Measurements from ENCODE around the gene GRIN2A. TPM values are rescaled to one million over a fixed set of nuclear protein-coding genes. Genes with fewer than 3 reads are reported as not detected.

Gene GRIN2A
- total RNA-seq, 1 donor from 2014 or later = under 0.01 TPM

DNA sequence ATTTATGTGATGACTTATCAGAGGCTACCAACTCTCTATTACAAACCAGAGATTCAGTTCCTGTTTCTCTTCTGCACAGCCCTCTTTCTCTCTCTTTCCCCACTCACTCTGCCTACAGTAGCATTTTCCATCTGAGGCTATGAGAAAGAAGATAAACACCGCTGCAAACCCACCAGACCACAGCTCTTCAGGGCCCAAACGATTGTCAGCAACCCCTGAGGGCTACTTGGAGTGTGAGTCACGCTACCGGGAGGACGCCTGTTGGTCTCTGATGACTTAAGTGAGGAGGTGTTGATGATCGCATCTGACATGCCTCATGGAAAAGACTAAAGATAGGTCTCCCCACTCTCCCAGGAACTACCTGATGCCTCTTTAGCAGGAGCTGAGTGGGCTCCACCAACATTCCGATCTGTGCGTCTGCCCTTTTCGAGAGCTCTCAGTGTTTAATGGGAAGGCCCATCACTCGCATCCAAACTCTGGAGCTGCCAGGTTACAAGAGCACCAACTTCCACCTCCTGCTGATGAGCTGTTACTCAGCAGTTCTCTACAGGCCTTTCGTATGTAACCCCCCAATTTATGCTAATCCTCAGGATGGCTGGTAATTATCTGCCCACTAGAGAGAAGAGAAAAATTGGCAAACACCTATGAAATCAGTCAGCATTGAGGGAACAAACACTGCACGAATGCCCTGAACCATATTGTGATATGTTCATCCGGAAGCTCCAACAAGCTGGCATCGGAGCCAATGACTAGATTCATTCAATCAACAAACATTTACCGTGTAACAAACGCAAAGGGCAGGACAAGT, 9.2 kb downstream of the GRIN2A start:
- no peaks in the 10 kb centered on the region for H3K36me3 ChIP-seq (ENCODE audit: control insufficient read depth, insufficient read depth, low read length)
- DNase-seq (ENCODE audit: low read depth) = no peak
- H3K4me3 ChIP-seq (ENCODE audit: low read depth, low read length) = no peak overlapping the region
- no peak for TF ChIP-seq CTCF (IDR thresholded peaks at IDR 0.05; ENCODE audit: insufficient read depth, low read length, poor library complexity, severe bottlenecking)
- no peaks in the 10 kb centered on the region for H3K27me3 ChIP-seq (ENCODE audit: control insufficient read depth, insufficient read depth, low read length)

GRCh38 chr16:10171221-10171620, 11.0 kb downstream of the GRIN2A start:
- no peaks in the 10 kb centered on the region for H3K27me3 ChIP-seq (ENCODE audit: control insufficient read depth, insufficient read depth, low read length)
- H3K4me3 ChIP-seq (ENCODE audit: low read depth, low read length) = no peak overlapping the region
- no peaks in the 10 kb centered on the region for H3K36me3 ChIP-seq (ENCODE audit: control insufficient read depth, insufficient read depth, low read length)
- no peak for TF ChIP-seq CTCF (IDR thresholded peaks at IDR 0.05; ENCODE audit: insufficient read depth, low read length, poor library complexity, severe bottlenecking)
- no peak for DNase-seq (ENCODE audit: low read depth)

- Histone ChIP-seq H3K27me3 (ENCODE audit: control insufficient read depth, insufficient read depth, low read length) (no peaks in the 10 kb centered on the region), H3K36me3 (ENCODE audit: control insufficient read depth, insufficient read depth, low read length) (no peaks in the 10 kb centered on the region), H3K4me3 (ENCODE audit: low read depth, low read length) (no peak overlapping the region)
- TF ChIP-seq CTCF (IDR thresholded peaks at IDR 0.05; ENCODE audit: insufficient read depth, low read length, poor library complexity, severe bottlenecking) = no peak
- DNase-seq (ENCODE audit: low read depth) = no peak
Observed at GRCh38 chr16:10169904-10170410, 12.3 kb downstream of the GRIN2A start.

DNA sequence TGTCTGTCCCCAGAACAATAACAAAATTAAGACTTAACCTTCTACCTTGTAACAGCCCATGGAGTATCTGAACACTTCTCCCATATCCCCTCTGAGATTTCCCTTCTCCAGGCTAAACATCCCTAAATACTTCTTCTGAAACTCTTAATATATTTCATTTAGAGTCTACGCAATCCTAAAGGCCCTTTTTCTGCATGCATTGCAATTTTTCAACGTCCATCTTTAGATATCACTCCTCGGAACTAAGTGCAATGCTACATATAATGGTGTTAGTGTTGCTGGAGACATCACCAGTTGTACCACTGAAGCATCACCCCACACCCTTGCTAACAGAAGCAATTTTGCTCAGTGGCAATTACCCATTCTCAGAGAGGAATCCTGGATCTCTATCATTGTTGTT, 13.2 kb downstream of the GRIN2A start:
- no peaks in the 10 kb centered on the region for H3K36me3 ChIP-seq (ENCODE audit: control insufficient read depth, insufficient read depth, low read length)
- no peak for DNase-seq (ENCODE audit: low read depth)
- no peak overlapping the region for H3K4me3 ChIP-seq (ENCODE audit: low read depth, low read length)
- H3K27me3 ChIP-seq (ENCODE audit: control insufficient read depth, insufficient read depth, low read length) = no peaks in the 10 kb centered on the region
- TF ChIP-seq CTCF (IDR thresholded peaks at IDR 0.05; ENCODE audit: insufficient read depth, low read length, poor library complexity, severe bottlenecking) = no peak

DNA sequence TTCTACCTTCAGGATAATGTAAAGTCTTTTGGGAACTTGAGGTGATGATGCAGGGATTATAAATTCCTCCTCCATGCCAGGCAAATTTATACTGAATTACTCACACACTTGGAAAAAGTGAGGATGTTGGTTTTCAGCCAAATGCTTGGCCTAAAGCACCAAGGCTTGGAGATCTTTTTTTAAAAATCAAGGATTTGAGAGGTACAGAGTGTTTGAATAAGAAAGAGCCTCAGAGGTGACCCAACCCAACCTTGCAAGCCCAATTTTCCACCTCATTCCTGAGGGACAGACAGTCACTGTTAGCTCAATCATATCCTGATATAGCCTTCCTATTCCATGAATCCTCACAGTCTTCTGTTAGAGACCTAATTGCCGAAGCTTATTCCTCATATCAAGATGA, 14.0 kb downstream of the GRIN2A start:
- DNase-seq (ENCODE audit: low read depth) = no peak
- H3K4me3 ChIP-seq (ENCODE audit: low read depth, low read length) = no peak overlapping the region
- TF ChIP-seq CTCF (IDR thresholded peaks at IDR 0.05; ENCODE audit: insufficient read depth, low read length, poor library complexity, severe bottlenecking) = no peak
- H3K27me3 ChIP-seq (ENCODE audit: control insufficient read depth, insufficient read depth, low read length) = no peaks in the 10 kb centered on the region
- no peaks in the 10 kb centered on the region for H3K36me3 ChIP-seq (ENCODE audit: control insufficient read depth, insufficient read depth, low read length)

- no peak for TF ChIP-seq CTCF (IDR thresholded peaks at IDR 0.05; ENCODE audit: insufficient read depth, low read length, poor library complexity, severe bottlenecking)
Observed at GRCh38 chr16:10165643-10166042, 16.6 kb downstream of the GRIN2A start.

More at GRCh38 chr16:10165643-10166042, 16.6 kb downstream of the GRIN2A start:
- no peaks in the 10 kb centered on the region for H3K27me3 ChIP-seq (ENCODE audit: control insufficient read depth, insufficient read depth, low read length)
- no peak overlapping the region for H3K4me3 ChIP-seq (ENCODE audit: low read depth, low read length)
- DNase-seq (ENCODE audit: low read depth) = no peak
- no peaks in the 10 kb centered on the region for H3K36me3 ChIP-seq (ENCODE audit: control insufficient read depth, insufficient read depth, low read length)
